ENCODE results near the gene NCOA7. TPM values are rescaled to one million over a fixed set of nuclear protein-coding genes. Genes with fewer than 3 reads are reported as not detected.

The NCOA7 gene
- total RNA-seq, 1 donor = 52.7 TPM

DNA sequence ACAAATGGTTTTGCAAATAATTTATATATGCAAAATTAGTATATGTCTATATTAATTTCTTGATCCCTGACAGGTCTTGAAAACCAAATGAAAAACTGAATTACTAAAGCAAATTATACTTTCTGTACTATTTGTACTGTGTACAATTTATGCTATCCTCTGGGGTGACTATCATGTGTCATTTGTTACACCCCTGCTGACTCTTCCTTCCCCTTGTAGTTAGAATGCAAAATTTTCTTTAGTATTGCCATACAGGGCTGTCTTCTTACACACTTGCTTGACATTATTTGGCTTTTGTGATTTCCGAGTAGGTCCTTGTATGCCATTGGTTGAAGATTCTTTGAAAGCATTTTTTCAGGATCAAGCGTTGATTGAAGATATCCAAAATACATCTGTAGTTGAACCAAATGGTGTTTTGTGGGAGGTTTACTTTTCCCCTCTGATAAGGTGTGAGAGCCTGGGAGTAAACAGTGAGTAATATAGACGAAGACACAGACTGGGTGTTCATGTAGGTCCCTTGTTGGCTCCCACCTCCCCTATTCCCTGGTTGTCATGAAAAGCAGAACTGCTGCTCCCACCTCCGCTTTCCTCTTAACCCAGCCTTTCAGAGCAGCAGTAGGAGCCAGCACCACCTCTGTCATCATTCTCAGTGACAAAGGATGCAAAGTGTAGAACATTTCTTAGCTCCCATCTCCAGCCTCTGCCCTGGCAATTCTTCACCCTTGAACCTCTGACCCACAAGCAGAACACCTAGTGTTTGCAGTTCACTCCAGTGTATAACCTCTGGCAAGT lies 29.0 kb downstream of the NCOA7 start:
- DNase-seq (ENCODE audit: low read depth) = no peak
- TF ChIP-seq, protein P1, sequence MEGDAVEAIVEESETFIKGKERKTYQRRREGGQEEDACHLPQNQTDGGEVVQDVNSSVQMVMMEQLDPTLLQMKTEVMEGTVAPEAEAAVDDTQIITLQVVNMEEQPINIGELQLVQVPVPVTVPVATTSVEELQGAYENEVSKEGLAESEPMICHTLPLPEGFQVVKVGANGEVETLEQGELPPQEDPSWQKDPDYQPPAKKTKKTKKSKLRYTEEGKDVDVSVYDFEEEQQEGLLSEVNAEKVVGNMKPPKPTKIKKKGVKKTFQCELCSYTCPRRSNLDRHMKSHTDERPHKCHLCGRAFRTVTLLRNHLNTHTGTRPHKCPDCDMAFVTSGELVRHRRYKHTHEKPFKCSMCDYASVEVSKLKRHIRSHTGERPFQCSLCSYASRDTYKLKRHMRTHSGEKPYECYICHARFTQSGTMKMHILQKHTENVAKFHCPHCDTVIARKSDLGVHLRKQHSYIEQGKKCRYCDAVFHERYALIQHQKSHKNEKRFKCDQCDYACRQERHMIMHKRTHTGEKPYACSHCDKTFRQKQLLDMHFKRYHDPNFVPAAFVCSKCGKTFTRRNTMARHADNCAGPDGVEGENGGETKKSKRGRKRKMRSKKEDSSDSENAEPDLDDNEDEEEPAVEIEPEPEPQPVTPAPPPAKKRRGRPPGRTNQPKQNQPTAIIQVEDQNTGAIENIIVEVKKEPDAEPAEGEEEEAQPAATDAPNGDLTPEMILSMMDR (IDR thresholded peaks at IDR 0.05; ENCODE audit: insufficient read depth, low read depth, low read length) = no peak
- no peak overlapping the region for H3K4me3 ChIP-seq (ENCODE audit: low read depth, low read length)

DNA sequence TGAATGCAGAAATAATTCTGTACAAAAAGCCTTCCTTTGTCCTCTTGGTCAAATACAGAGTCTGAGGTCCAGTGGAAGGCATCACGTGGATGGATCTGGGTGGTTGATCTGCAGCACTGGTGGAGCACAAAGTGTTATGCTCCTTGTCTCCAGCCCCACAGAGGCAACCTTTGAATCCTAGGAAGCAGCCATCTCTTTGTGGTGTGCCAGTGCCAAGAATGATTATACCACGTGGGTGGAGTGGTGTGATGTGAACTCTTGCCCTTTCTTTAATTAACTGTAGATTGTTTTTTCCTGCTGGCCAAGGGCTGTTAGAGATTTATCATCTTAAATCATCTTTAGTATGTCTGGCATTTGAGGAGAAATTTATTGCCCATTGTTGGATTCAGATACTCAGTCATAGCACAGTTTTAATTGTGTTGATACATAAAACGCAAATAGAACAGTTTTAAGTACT lies 31.1 kb downstream of the NCOA7 start:
- TF ChIP-seq, protein P1 (IDR thresholded peaks at IDR 0.05; ENCODE audit: insufficient read depth, low read depth, low read length) = no peak
- no peak overlapping the region for H3K4me3 ChIP-seq (ENCODE audit: low read depth, low read length)
- DNase-seq (ENCODE audit: low read depth) = no peak

DNA sequence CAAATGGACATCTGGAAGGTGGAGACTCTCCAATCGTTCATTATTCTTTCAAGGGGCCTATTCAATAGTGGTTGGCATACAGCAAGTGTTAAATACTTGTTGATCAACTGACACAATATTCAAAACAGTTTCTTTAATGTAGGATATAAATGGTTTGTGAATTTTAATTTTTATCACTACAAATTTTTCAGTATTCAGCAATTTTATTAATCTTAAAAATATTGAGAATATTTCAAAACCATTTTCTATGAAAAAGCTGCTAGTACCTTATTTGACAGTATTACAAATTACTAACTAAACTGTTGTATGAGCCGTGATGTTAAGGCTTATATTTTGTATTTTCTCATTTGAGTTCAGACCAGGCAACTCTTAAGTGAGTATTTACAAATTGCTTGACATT lies 32.4 kb downstream of the NCOA7 start:
- TF ChIP-seq, protein P1 (IDR thresholded peaks at IDR 0.05; ENCODE audit: insufficient read depth, low read depth, low read length) = no peak
- H3K4me3 ChIP-seq (ENCODE audit: low read depth, low read length) = no peak overlapping the region
- DNase-seq (ENCODE audit: low read depth) = no peak

DNA sequence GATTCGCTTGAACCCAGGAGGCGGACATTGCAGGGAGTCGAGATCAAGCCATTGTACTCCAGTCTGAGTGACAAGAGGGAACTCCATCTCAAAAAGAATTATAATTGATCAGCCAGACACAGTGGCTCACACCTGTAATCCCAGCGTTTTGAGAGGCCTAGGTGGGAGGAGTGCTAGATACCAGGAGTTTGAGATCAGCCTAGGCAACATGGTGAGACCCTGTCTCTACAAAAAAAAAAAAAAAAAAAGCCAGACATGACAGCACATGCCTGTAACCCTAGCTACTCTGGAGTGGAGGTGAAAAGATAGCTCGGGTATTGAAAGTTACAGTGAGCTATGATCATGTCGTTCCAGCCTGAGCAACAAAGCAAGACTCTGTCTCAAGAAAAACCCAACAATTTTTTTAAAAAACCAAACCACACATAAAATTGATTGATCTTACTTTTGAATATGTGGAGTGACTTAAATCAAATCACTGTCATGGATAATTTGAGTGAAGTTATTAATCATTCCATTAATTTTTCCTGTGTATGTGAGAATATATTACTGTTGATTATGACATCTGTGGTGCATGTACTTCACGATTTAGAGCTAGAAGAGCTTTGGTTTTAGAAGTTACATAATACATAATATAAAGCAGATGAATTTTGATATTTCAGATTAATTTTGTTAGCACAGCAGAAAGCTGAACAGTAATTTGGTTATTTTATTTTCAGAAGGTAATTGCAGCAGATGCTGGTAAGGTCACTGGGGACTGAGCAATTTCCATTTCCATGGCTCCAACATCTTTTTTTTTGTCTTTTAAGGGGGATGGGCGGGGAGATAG lies 34.4 kb downstream of the NCOA7 start:
- DNase-seq (ENCODE audit: low read depth) = no peak
- TF ChIP-seq, protein P1 (IDR thresholded peaks at IDR 0.05; ENCODE audit: insufficient read depth, low read depth, low read length) = no peak
- no peak overlapping the region for H3K4me3 ChIP-seq (ENCODE audit: low read depth, low read length)

DNA sequence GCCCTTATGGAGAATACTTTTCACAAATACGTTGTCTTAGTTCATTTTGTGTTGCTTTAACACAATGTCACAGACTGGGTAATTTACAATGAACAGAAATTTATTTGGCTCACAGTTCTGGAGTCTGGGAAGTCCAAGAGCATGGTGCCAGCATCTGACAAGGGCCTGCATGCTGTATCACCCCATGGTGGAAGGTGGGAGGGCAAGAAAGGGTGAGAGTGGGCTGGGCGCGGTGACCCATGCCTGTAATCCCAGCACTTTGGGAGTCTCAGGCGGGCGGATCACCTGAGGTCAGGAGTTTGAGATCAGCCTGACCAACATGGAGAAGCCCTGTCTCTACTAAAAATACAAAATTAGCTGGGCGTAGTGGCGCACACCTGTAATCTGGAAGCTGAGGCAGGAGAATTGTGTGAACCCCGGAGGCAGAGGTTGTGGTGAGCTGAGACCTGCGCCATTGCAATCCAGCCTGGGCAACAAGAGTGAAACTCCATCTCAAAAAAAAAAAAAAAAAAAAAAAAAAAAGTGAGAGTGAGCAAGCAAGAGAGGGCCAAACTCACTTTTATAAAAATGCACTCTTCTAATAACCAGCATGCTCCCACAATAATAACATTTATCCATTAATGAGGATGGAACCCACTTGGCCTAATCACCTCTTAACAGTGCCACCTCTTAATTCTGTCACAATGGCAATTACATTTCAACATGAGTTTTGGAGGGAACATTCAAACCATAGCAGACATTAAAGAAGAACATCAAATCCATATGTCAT lies 36.1 kb downstream of the NCOA7 start:
- no peak overlapping the region for H3K4me3 ChIP-seq (ENCODE audit: low read depth, low read length)
- no peak for DNase-seq (ENCODE audit: low read depth)
- TF ChIP-seq, protein P1 (IDR thresholded peaks at IDR 0.05; ENCODE audit: insufficient read depth, low read depth, low read length) = no peak

DNA sequence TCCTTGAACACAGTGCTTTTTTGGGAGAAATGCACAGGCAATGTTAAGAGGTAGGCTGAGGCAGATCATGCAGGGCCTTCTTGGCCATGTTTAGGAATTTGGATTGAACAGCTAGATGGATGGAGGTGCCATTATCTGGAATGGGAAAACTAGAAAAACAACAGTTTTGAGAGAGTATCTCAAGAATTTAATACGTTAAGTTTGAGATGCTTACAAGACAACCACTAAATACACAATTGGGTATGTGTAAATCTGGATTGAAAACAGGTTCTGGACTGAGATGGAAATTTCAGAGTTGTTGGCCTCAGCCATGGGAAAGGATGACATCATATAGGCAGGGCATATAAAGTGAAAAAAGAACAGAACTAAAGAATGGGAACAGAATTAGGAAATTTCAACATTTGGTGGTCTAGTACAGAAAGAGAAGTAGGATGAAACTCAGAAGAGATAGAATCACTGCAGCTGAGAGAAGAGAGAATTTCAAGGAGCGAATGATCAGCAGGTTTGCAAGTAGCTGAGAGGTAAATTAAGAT lies 37.1 kb downstream of the NCOA7 start:
- TF ChIP-seq, protein P1 (IDR thresholded peaks at IDR 0.05; ENCODE audit: insufficient read depth, low read depth, low read length) = no peak
- no peak overlapping the region for H3K4me3 ChIP-seq (ENCODE audit: low read depth, low read length)
- DNase-seq (ENCODE audit: low read depth) = no peak

All from fibroblast of villous mesenchyme (primary cell).